Measurements from ENCODE around the gene NDNF. TPM values are rescaled to one million over a fixed set of nuclear protein-coding genes. Genes with fewer than 3 reads are reported as not detected.

NDNF gene
- total RNA-seq, 1 donor from 2014 or later: 9.0 TPM

- no peak for ATAC-seq
- no peak for DNase-seq
- intact Hi-C loops (cut with micrococcal nuclease): no loop called here
These were observed 46.3 kb downstream of the NDNF start for GRCh38 chr4:121026034-121026433.

GRCh38 chr4:121025540-121025939 is 46.8 kb downstream of the NDNF start:
- intact Hi-C loops (cut with micrococcal nuclease): no loop called here
- DNase-seq: no peak

GRCh38 chr4:121018543-121018942 is 53.8 kb downstream of the NDNF start:
- DNase-seq: no peak
- intact Hi-C loops (cut with micrococcal nuclease): no loop called here
- no peak for ATAC-seq

More at GRCh38 chr4:121025540-121025939, 46.8 kb downstream of the NDNF start:
- no peak for ATAC-seq

- ATAC-seq (no peak), DNase-seq (no peak)
- intact Hi-C loops (cut with micrococcal nuclease): no loop called here
These were observed 55.7 kb downstream of the NDNF start for GRCh38 chr4:121016611-121017010.

- no peak for ATAC-seq
- DNase-seq: no peak
- intact Hi-C loops (cut with micrococcal nuclease): no loop called here
These were observed 56.9 kb downstream of the NDNF start for GRCh38 chr4:121015421-121015820.

- ATAC-seq (no peak), DNase-seq (no peak)
- intact Hi-C loops (cut with micrococcal nuclease): no loop called here
These were observed 57.8 kb downstream of the NDNF start for GRCh38 chr4:121014544-121014943.

GRCh38 chr4:121011780-121012340 is 60.5 kb downstream of the NDNF start:
- no peak for ATAC-seq
- intact Hi-C loops (cut with micrococcal nuclease): no loop called here

GRCh38 chr4:121011138-121011537 is 61.2 kb downstream of the NDNF start:
- ATAC-seq (no peak), DNase-seq (no peak)
- intact Hi-C loops (cut with micrococcal nuclease): no loop called here

More at GRCh38 chr4:121011780-121012340, 60.5 kb downstream of the NDNF start:
- DNase-seq: no peak

- no peak for DNase-seq
- no peak for ATAC-seq
- intact Hi-C loops (cut with micrococcal nuclease): no loop called here
These were observed 62.5 kb downstream of the NDNF start for GRCh38 chr4:121009578-121010478.

GRCh38 chr4:121007660-121008059 is 64.7 kb downstream of the NDNF start:
- ATAC-seq: no peak
- no peak for DNase-seq
- intact Hi-C loops (cut with micrococcal nuclease): no loop called here

- no peak for DNase-seq
- intact Hi-C loops (cut with micrococcal nuclease): no loop called here
- no peak for ATAC-seq
These were observed 68.5 kb downstream of the NDNF start for GRCh38 chr4:121003863-121004262.

- intact Hi-C loops (cut with micrococcal nuclease): no loop called here
- ATAC-seq: no peak
- no peak for DNase-seq
These were observed 76.9 kb downstream of the NDNF start for GRCh38 chr4:120995266-120996010.

GRCh38 chr4:120994521-120994920 is 77.8 kb downstream of the NDNF start:
- intact Hi-C loops (cut with micrococcal nuclease): no loop called here
- no peak for ATAC-seq
- DNase-seq: no peak

GRCh38 chr4:120991885-120992284 is 80.5 kb downstream of the NDNF start:
- ATAC-seq (no peak), DNase-seq (no peak)
- intact Hi-C loops (cut with micrococcal nuclease): no loop called here

GRCh38 chr4:120990246-120990645 is 82.1 kb downstream of the NDNF start:
- no peak for ATAC-seq
- no peak for DNase-seq
- intact Hi-C loops (cut with micrococcal nuclease): no loop called here

Other genes starting within 250 kb of the NDNF start
- 7.6 TPM for gene PRDM5, start 149.8 kb downstream of the NDNF start, total RNA-seq
- gene TNIP3, start 91.8 kb upstream of the NDNF start, total RNA-seq: not detected